Measurements from ENCODE around the gene MVK.

- TF ChIP-seq, protein P1, sequence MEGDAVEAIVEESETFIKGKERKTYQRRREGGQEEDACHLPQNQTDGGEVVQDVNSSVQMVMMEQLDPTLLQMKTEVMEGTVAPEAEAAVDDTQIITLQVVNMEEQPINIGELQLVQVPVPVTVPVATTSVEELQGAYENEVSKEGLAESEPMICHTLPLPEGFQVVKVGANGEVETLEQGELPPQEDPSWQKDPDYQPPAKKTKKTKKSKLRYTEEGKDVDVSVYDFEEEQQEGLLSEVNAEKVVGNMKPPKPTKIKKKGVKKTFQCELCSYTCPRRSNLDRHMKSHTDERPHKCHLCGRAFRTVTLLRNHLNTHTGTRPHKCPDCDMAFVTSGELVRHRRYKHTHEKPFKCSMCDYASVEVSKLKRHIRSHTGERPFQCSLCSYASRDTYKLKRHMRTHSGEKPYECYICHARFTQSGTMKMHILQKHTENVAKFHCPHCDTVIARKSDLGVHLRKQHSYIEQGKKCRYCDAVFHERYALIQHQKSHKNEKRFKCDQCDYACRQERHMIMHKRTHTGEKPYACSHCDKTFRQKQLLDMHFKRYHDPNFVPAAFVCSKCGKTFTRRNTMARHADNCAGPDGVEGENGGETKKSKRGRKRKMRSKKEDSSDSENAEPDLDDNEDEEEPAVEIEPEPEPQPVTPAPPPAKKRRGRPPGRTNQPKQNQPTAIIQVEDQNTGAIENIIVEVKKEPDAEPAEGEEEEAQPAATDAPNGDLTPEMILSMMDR (IDR thresholded peaks at IDR 0.05): no peak
- TF ChIP-seq POLR2AphosphoS5 (IDR thresholded peaks at IDR 0.05): no peak
- no peak for TF ChIP-seq POLR2A (IDR thresholded peaks at IDR 0.05)
- no peak for TF ChIP-seq EP300 (IDR thresholded peaks at IDR 0.05)
Measured at GRCh38 chr12:109544955-109545531, 28.6 kb upstream of the MVK start.

All from stomach (tissue), 4 donors.